Endometrial microvascular endothelial cells (primary cell): ENCODE results near the gene DCAKD. TPM values are rescaled to one million over a fixed set of nuclear protein-coding genes. Genes with fewer than 3 reads are reported as not detected.

ENCODE experiments used
- in situ Hi-C: cut with HindIII; loops from 2 replicates; pipeline ENCODE4 v1.10.0; 2017; ENCODE audit warnings: low sequenced_read_pairs, low pct_unique_long_range_greater_than_20kb; ENCODE audit errors: inconsistent ontology term
- total RNA-seq: library from RNA; depleted of rRNA; stranded (reverse); fragments of >200 nt; gene quantifications from one replicate; pipeline ENCODE4 v1.2.3, GENCODE V29; 2015; ENCODE audit errors: inconsistent ontology term

The DCAKD gene
- total RNA-seq, 1 donor from 2014 or later, result 40.8 TPM

DNA sequence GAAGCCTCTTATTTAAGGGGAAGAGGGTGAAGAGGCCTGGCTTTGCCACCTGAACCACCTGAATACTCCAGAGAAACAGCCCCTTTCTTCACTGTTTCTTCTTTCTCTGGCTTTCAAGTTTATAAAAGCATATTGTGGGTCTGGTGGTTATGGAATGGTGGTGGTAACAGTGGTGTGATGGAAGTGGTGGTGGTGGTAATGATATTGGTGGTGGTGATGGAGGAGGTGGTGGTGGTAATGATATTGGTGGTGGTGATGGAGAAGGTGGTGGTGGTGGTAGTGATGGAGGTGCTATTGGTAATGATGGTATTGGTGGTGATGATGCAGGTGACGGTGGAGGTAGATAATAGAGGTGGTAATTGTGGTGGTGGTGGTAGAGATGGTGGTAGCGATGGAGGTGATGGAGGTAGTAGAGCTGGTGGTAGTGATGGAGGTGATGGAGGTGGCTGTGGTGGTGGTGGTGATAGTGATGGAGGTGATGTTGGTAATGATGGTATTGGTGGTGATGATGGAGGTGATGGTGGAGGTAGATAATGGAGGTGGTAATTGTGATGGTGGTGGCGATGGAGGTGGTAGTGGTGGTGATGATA is 69.2 kb downstream of the DCAKD start:
- in situ Hi-C loops, result no loop called here

DNA sequence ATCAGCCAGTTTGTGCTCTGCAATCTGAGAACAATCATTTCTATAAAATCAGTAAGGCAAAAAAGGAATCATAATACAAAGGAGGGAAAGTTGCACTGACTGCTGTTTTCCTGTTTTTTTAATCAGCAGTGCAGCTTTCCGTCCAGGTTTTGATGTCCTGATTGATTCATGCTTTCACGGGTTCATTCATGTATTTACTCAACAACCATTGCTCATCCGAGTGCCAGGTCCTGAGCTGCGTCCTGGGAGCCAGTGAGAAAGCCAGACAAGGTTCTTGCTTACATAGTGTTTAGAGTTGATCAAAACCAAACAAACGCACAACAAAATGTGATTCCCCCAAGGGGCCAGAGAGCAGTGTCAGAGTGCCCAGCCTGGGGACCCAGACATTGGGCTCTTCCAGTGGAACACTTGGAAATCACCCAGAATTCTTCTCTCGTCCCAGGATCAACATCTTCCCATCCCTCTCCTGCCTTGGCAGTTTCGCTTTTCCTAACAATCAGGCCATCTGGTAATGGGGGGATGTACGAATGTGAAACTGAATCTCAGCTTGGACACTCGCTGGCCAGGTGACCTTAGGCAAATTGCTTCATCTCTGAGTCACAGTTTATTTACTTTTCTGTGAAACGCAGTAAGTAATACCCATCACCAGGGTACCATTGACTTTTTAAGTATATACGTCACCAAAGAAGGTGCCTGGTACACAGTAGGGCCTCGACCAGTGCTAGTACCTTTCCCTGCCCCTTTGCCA is 70.0 kb downstream of the DCAKD start:
- in situ Hi-C loops, result no loop called here

DNA sequence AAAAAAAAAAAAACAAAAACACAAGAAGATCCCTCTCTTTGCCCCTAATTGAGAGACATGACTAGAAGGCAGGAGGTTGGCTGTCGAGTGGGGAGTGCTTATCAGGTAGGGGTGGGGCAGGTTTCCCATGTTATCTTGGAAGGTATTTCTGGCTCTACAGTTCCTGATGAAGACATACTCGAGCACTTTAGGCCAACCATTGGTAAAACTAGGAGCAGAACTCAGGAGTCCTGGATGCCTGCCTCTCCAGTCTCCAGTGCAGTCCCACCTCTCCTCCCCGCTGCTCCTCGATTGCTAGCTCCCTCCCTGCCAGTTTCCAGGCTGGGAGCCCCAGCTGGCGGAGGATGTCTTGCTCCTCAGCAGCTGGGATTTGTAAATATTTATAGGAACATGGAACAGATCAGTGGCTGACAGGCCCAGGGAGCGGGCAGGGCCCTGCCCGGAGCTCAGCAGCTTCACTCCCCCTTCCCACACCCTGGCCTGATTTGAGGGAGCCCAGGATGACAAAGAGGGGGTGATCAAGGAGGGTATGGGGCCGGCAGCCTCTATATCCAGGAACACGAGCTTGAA is 71.9 kb downstream of the DCAKD start:
- in situ Hi-C loops, result no loop called here

DNA sequence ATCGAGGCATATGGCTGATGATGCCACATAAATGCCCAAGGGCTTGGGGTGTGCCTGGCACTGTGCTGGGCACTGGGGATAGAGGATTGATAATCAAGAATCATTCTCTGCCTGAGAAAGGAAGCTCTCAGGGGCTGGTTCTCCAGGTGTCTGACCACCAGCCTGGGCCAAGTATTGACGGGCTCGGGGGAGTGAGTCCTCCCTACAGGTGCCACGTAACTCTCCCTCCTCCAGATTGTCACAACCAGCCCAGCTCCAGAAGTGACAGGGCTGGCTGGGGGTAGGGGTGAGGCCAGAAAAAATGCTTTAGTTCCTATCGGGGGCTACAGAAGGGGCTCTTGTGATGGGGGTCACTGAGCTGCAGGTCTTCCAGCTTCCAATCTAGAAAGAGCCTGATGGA is 72.6 kb downstream of the DCAKD start:
- in situ Hi-C loops, result no loop called here

DNA sequence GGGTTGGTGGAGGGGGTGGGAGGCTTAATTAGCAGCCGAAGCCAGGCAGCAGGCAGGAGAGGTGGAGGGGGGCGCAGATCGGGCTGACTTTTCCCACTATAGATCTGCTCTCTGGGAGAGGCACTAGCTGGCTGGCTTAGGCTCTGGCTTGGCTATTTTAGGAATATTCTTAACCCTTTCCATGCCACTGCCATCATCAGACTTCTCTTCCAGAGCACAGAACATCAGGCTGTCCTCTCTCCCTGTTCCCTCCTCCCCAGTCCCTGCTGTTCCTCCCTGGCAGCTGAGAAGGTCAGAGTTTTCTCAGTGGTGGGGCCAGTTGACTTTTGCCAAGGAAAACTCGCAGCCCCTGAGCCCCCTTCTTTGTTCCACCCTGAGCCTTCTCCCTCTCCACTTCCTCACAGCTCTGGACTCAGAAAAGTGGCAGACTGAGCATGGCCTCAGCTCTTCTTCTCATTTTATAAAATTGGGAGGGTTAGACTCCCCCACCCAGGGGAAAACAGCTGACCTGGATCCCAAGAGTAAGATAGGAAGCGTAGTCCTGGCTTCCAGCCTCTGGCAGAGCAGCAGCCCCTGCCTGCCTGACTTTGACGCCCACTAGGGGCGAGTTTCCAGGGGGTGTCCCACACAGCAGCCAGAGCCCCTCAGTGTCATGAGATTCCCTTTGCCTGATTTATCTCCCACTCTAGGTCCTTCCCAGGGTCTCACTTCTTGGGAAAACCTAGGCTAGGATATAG is 73.5 kb downstream of the DCAKD start:
- in situ Hi-C loops, result no loop called here

DNA sequence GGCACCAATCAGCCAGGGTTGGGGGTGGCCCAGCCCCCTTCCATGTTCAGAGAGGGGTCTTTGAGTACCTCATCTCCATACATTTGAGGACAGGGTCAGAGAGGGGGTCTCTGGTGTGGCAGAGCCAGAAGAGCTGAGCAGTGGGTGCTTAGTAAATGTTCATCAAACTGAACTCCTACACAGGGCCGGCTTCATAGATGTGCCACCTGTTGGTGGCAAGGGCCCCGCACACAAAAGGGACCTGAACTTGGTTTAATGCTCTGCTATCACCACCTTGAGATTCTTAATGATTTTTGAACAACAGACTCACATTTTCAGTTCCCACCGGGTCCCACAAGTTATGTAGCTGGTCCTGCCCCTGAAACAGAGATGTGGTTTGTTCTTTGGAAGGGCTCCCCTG is 74.4 kb downstream of the DCAKD start:
- in situ Hi-C loops, result no loop called here

DNA sequence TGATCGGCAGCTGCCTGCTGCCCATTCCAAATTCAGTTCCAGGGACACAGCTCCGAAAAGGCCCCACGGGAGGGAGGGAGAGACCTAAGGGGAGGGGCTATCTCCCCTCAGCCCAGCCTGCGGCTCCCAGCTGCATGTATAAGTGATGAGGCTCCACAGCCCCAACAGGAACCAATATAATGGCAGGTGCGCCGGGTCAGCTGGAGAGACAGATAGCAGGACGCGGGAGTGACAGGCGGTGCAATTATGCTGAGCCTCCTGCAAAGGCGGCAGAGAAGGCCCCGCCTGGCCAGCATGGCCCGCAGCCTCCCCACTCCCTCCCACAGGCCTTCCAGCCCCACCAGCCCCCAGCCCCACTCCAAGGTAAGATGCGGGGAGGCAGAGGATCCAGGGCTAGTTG is 75.2 kb downstream of the DCAKD start:
- in situ Hi-C loops, result no loop called here

Other genes with a start within 250 kb of the DCAKD start
- 18.2 TPM for gene GJC1, start 221.3 kb downstream of the DCAKD start, total RNA-seq
- not detected for gene HIGD1B, start 203.7 kb downstream of the DCAKD start, total RNA-seq
- 122 TPM for gene EFTUD2, start 152.2 kb downstream of the DCAKD start, total RNA-seq
- not detected for gene GFAP, start 136.1 kb downstream of the DCAKD start, total RNA-seq
- 30.1 TPM for gene KIF18B, start 103.9 kb downstream of the DCAKD start, total RNA-seq
- gene C1QL1, start 83.3 kb downstream of the DCAKD start, total RNA-seq, result not detected
- gene NMT1, start 9.7 kb upstream of the DCAKD start, total RNA-seq, result 95.8 TPM
- gene PLCD3, start 80.9 kb upstream of the DCAKD start, total RNA-seq, result 16.2 TPM
- 17.4 TPM for gene ACBD4, start 84.1 kb upstream of the DCAKD start, total RNA-seq
- 15.4 TPM for gene HEXIM1, start 96.8 kb upstream of the DCAKD start, total RNA-seq
- 5.1 TPM for gene HEXIM2, start 110.2 kb upstream of the DCAKD start, total RNA-seq
- gene FMNL1, start 170.3 kb upstream of the DCAKD start, total RNA-seq, result under 0.01 TPM
- gene SPATA32, start 210.5 kb upstream of the DCAKD start, total RNA-seq, result not detected